Right lobe of liver (tissue), 6 donors: ENCODE results near the gene DHX29. TPM values are rescaled to one million over a fixed set of nuclear protein-coding genes. Genes with fewer than 3 reads are reported as not detected.
A peak's percentile ranks its signal among the peaks of the same experiment; 100 is the strongest.

Experiments used
- ATAC-seq, 4 donors: fragments of 200-7000 bp; cut with Tn5 transposase; one replicate each; pipeline ENCODE4 v1.9.1; 2020; ENCODE audit warnings: mild to moderate bottlenecking in 4 of 4, moderate library complexity in 4 of 4
- DNase-seq, 3 donors: peaks; one replicate each; pipeline ENCODE4 v3.0.0-alpha.2; 2020
- H3K27ac ChIP-seq, 3 donors: fragments of 200-600 bp; one replicate each; pipeline ENCODE4 v1.8.0; 2022
- H3K27me3 ChIP-seq, 2 donors: fragments of 200-600 bp; one replicate each; pipeline ENCODE4 v1.8.0; 2022
- H3K36me3 ChIP-seq, 4 donors: fragments of 200-600 bp; sonication (generic) in 1 of 4; one replicate each; pipeline versions ENCODE4 v1.5.1 to v1.8.0; 2017 to 2022; ENCODE audit warnings: control low read depth in 1 of 4
- H3K4me1 ChIP-seq, 4 donors: fragments of 200-600 bp; sonication (generic) in 1 of 4; one replicate each; pipeline versions ENCODE4 v1.5.1 to v1.8.0; 2017 to 2022; ENCODE audit warnings: control low read depth in 1 of 4
- H3K4me3 ChIP-seq, 3 donors: fragments of 200-600 bp; one replicate each; pipeline ENCODE4 v1.8.0; 2022
- H3K9me3 ChIP-seq, 4 donors: fragments of 200-600 bp; sonication (generic) in 1 of 4; one replicate each; pipeline versions ENCODE4 v1.5.1 to v1.8.0; 2017 to 2022; ENCODE audit warnings: control low read depth in 1 of 4
- CTCF ChIP-seq, 4 donors: fragments of 200-600 bp in 3 of 4; fragments of 450-650 bp in 1 of 4; IDR thresholded peaks; one replicate each; pipeline versions ENCODE4 v1.5.1 to v1.8.0; 2016 to 2022; ENCODE audit warnings: antibody characterized with exemption in 4 of 4, mild to moderate bottlenecking in 2 of 4
- POLR2A ChIP-seq: fragments of 450-650 bp; IDR thresholded peaks from one replicate; pipeline ENCODE4 v1.6.1; 2017; ENCODE audit warnings: antibody characterized with exemption, mild to moderate bottlenecking
- WGBS: methylation state at CpG from one replicate; pipeline ENCODE4 v1.1.6; 2018; ENCODE audit warnings: low coverage, low lambda C conversion rate; ENCODE audit not compliant: insufficient coverage; ENCODE audit errors: missing lambda C conversion rate; 5-methylcytosine and 5-hydroxymethylcytosine counted together
- intact Hi-C, 2 donors: fragments of 100-400 bp; cut with DNase I; formaldehyde crosslinking; loops; one replicate each; pipeline versions ENCODE4 v1.11.2 to v1.14.1; 2022
- total RNA-seq, 6 experiments: library from RNA; depleted of rRNA in 2 of 6; stranded (reverse); fragments of >200 nt in 2 of 6; fragmentation: NEBNext Ultra II Directional in 3 of 6; extraction: Animal tissue kit (Norgen Biotek cat#: 25700) in 3 of 6; gene quantifications; one replicate each; pipeline versions ENCODE4 v1.1.0 to v1.2.4, GENCODE V29; 2016 to 2023
- donor health status: DM: no; HTN: yes; CAD: no.
- donor health status: DM: no; HTN: no; CAD: no.
- donor health status: DM: no; HTN: no; CAD: no.
- donor health status: DM: no; HTN: yes; CAD: no.
- donor health status: DM: no; HTN: yes; CAD: no.

Gene DHX29
- total RNA-seq, 6 experiments from 2014 or later = 10.8 to 18.2 (median 14.7) TPM

- H3K4me3 ChIP-seq = peak overlapping the region in 2 of 3 donors; percentile 14 to 24
- ATAC-seq = peak; percentile 23 to 57 (median 42)
- intact Hi-C loops = no loop called here
- 28% methylated on average over 4 of the region's 4 CpGs for WGBS
- no peak for DNase-seq
- TF ChIP-seq POLR2A (no peak), CTCF (IDR thresholded peaks at IDR 0.05) (no peak)
- peaks cover 0 to 18% (median 8%) of the 10 kb centered on the region in 4 donors for H3K36me3 ChIP-seq
- H3K4me1 ChIP-seq = peaks cover 0 to 28% (median 9%) of the 10 kb centered on the region in 4 donors
- peak overlapping the region; percentile 35 to 81 (median 76) for H3K27ac ChIP-seq
- no peaks in the 10 kb centered on the region for H3K27me3 ChIP-seq
- H3K9me3 ChIP-seq = no peaks in the 10 kb centered on the region
Observed at GRCh38 chr5:55343107-55343506, 35.6 kb upstream of the DHX29 start.

- no peak for DNase-seq
- no peaks in the 10 kb centered on the region for H3K9me3 ChIP-seq
- H3K27ac ChIP-seq = peak overlapping the region in 2 of 3 donors; percentile 3 to 57
- peak; percentile 39 to 58 (median 49) for ATAC-seq
- H3K4me1 ChIP-seq = peaks cover 0 to 10% (median 0%) of the 10 kb centered on the region in 4 donors
- TF ChIP-seq POLR2A (no peak), CTCF (IDR thresholded peaks at IDR 0.05) (no peak)
- intact Hi-C loops = loop anchor here in 1 of 2 donors (10.0 kb wide), 1 partner anchor 366 kb away; no protein-coding TSS in a partner anchor
- WGBS = 56% methylated on average over 5 of the region's 5 CpGs
- no peak overlapping the region for H3K4me3 ChIP-seq
- H3K27me3 ChIP-seq = no peaks in the 10 kb centered on the region
- no peaks in the 10 kb centered on the region for H3K36me3 ChIP-seq
Observed at GRCh38 chr5:55338810-55339243, 31.3 kb upstream of the DHX29 start.

- H3K27ac ChIP-seq = peak overlapping the region; percentile 3 to 57 (median 21)
- H3K4me3 ChIP-seq = peak overlapping the region in 2 of 3 donors; percentile 1 to 10
- no peaks in the 10 kb centered on the region for H3K9me3 ChIP-seq
- H3K36me3 ChIP-seq = no peaks in the 10 kb centered on the region
- 20% methylated on average over 2 of the region's 2 CpGs for WGBS
- intact Hi-C loops = loop anchor here in 1 of 2 donors (10.0 kb wide), 1 partner anchor 367 kb away; no protein-coding TSS in a partner anchor
- ATAC-seq (peak; percentile 54 to 77 (median 69)), DNase-seq (no peak)
- no peaks in the 10 kb centered on the region for H3K27me3 ChIP-seq
- peaks cover 0 to 6% (median 0%) of the 10 kb centered on the region in 4 donors for H3K4me1 ChIP-seq
- TF ChIP-seq POLR2A (no peak), CTCF (IDR thresholded peaks at IDR 0.05) (no peak)
Observed at GRCh38 chr5:55338092-55338613, 30.7 kb upstream of the DHX29 start.

- H3K4me3 ChIP-seq = no peak overlapping the region
- no peaks in the 10 kb centered on the region for H3K27me3 ChIP-seq
- peaks cover 0 to 3% (median 0%) of the 10 kb centered on the region in 4 donors for H3K4me1 ChIP-seq
- DNase-seq (no peak), ATAC-seq (no peak)
- H3K9me3 ChIP-seq = no peaks in the 10 kb centered on the region
- TF ChIP-seq CTCF (IDR thresholded peaks at IDR 0.05) = no peak
- no peak for TF ChIP-seq POLR2A
- peaks cover 0 to 3% (median 0%) of the 10 kb centered on the region in 4 donors for H3K36me3 ChIP-seq
- 100% methylated on average over 2 of the region's 2 CpGs for WGBS
- intact Hi-C loops = loop anchor here in 1 of 2 donors (10.0 kb wide), 1 partner anchor 371 kb away; no protein-coding TSS in a partner anchor
- no peak overlapping the region for H3K27ac ChIP-seq
Observed at GRCh38 chr5:55333811-55334210, 26.3 kb upstream of the DHX29 start.
